Activated CD8-positive, alpha-beta T cell treated with anti-CD3 and anti-CD28 coated beads for 36 hours (primary cell): ENCODE data around the gene KRTDAP. TPM values are rescaled to one million over a fixed set of nuclear protein-coding genes. Genes with fewer than 3 reads are reported as not detected.

Source experiments
- ATAC-seq: fragments of 200-7000 bp; cut with Tn5 transposase; one replicate; pipeline ENCODE4 v1.10.0; 2021; ENCODE audit warnings: mild to moderate bottlenecking, moderate library complexity
- CTCF ChIA-PET: fragments of 350-600 bp; sonication (Branson Sonifier 250); formaldehyde crosslinking; loops from one replicate; lab custom pipeline; 2021; ENCODE audit warnings: antibody characterized with exemption; lab: Charles Lee
- POLR2A ChIA-PET: fragments of 350-600 bp; sonication (Branson Sonifier 250); formaldehyde crosslinking; loops from one replicate; lab custom pipeline; 2021; ENCODE audit warnings: antibody characterized with exemption; lab: Charles Lee
- DNase-seq: peaks from one replicate; pipeline ENCODE4 v3.0.0-alpha.2; 2020
- H3K27ac Mint-ChIP-seq: one replicate; pipeline ENCODE4 v1.8.0; 2021; ENCODE audit warnings: mild to moderate bottlenecking, mixed read lengths
- H3K27me3 Mint-ChIP-seq: one replicate; pipeline ENCODE4 v1.8.0; 2021; ENCODE audit warnings: mixed read lengths
- H3K36me3 Mint-ChIP-seq: one replicate; pipeline ENCODE4 v1.8.0; 2021; ENCODE audit warnings: low read depth, mixed read lengths
- H3K4me1 Mint-ChIP-seq: one replicate; pipeline ENCODE4 v1.8.0; 2021; ENCODE audit warnings: low read depth, mixed read lengths
- H3K4me3 Mint-ChIP-seq: one replicate; pipeline ENCODE4 v1.8.0; 2021; ENCODE audit warnings: mild to moderate bottlenecking, moderate library complexity, mixed read lengths
- H3K9me3 Mint-ChIP-seq: one replicate; pipeline ENCODE4 v1.8.0; 2021; ENCODE audit warnings: mixed read lengths
- intact Hi-C: fragments of 100-400 bp; cut with micrococcal nuclease; formaldehyde crosslinking; loops from one replicate; pipeline ENCODE4 v1.10.0; 2022
- total RNA-seq, 2 experiments: library from RNA; stranded (reverse); gene quantifications; one replicate each; pipeline ENCODE4 v1.2.3, GENCODE V29; 2021
- TF ChIP-seq, protein P1 (sequence below): fragments of 200-600 bp; IDR thresholded peaks from one replicate; pipeline ENCODE4 v1.8.0; 2022; ENCODE audit warnings: antibody characterized with exemption, mild to moderate bottlenecking

Gene KRTDAP
- total RNA-seq, 2 experiments from 2014 or later = not detected

- TF ChIP-seq, protein P1, sequence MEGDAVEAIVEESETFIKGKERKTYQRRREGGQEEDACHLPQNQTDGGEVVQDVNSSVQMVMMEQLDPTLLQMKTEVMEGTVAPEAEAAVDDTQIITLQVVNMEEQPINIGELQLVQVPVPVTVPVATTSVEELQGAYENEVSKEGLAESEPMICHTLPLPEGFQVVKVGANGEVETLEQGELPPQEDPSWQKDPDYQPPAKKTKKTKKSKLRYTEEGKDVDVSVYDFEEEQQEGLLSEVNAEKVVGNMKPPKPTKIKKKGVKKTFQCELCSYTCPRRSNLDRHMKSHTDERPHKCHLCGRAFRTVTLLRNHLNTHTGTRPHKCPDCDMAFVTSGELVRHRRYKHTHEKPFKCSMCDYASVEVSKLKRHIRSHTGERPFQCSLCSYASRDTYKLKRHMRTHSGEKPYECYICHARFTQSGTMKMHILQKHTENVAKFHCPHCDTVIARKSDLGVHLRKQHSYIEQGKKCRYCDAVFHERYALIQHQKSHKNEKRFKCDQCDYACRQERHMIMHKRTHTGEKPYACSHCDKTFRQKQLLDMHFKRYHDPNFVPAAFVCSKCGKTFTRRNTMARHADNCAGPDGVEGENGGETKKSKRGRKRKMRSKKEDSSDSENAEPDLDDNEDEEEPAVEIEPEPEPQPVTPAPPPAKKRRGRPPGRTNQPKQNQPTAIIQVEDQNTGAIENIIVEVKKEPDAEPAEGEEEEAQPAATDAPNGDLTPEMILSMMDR = no peak
- Mint-ChIP-seq H3K36me3 (no peaks in the 10 kb centered on the region), H3K27ac (no peak overlapping the region), H3K27me3 (peaks cover 25% of the 10 kb centered on the region), H3K4me3 (no peak overlapping the region), H3K4me1 (peaks cover 12% of the 10 kb centered on the region), H3K9me3 (no peaks in the 10 kb centered on the region)
- POLR2A ChIA-PET = no interaction called here
- CTCF ChIA-PET = interaction anchor here (0.7 to 2.4 kb wide), 5 partner anchors 19 to 78 kb away, joined by 3 to 7 read pairs (median 3); no protein-coding TSS in a partner anchor
- intact Hi-C loops = no loop called here
- DNase-seq (no peak), ATAC-seq (no peak)
Observed at GRCh38 chr19:35514282-35514809, 24.1 kb upstream of the KRTDAP start.

DNA sequence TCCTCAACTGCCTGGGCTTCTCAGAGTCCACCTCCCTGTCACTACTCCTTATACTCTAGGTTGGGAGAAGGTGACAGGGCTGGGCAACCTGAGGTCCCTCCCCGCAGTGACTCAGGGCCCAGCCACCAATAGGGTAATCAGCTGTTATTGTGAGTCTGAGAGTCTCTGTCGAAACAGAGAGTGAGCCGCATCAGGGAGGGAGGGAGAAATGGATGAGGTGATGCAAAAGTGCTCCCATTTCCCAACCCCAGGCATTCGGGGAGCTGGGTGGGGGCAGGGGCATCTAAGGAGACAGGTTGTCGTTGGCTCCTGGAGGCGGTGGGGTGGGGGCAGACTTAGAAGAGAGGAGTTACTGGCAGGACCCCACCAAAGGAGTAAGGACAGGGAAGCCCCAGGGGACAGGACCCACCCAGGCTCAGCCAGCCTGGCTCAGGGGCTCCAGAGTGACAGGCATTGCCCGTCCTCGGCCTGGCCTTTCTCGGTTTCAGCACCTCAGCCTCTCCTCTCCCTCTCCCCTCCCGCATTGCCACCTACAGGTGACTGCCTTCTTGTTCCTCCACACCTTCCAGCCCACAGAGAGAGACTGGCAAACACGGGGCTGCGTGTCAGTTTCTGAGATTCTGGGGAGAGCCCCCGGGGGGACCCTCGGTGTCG is 23.5 kb upstream of the KRTDAP start, which contains the start of gene DMKN:
TSS of gene DMKN (minus strand) at position 22 of the 654 bp plus-strand sequence. CDS start 174 bp downstream, outside the sequence.
- H3K27ac Mint-ChIP-seq = no peak within 1 kb of the TSS
- no peak for DNase-seq
- no peak within 1 kb of the TSS for H3K4me3 Mint-ChIP-seq
- ChIA-PET CTCF (interaction anchor here (0.7 to 2.4 kb wide), 5 partner anchors 19 to 79 kb away, joined by 3 to 7 read pairs (median 3); no protein-coding TSS in a partner anchor), POLR2A (no interaction called here)
- H3K36me3 Mint-ChIP-seq = no peaks in the 10 kb centered on the region
- intact Hi-C loops = no loop called here
- H3K4me1 Mint-ChIP-seq = peaks cover 14% of the 10 kb centered on the region
- ATAC-seq = no peak
- no peaks in the 10 kb centered on the region for H3K9me3 Mint-ChIP-seq
- peaks cover 27% of the 10 kb centered on the region for H3K27me3 Mint-ChIP-seq
- TF ChIP-seq, protein P1 = no peak

- H3K36me3 Mint-ChIP-seq = no peaks in the 10 kb centered on the region
- DNase-seq (no peak), ATAC-seq (no peak)
- intact Hi-C loops = no loop called here
- no peak overlapping the region for H3K4me3 Mint-ChIP-seq
- peaks cover 14% of the 10 kb centered on the region for H3K4me1 Mint-ChIP-seq
- ChIA-PET CTCF (no interaction called here), POLR2A (no interaction called here)
- TF ChIP-seq, protein P1 = no peak
- H3K27ac Mint-ChIP-seq = no peak overlapping the region
- H3K27me3 Mint-ChIP-seq = peaks cover 27% of the 10 kb centered on the region
- H3K9me3 Mint-ChIP-seq = no peaks in the 10 kb centered on the region
Observed at GRCh38 chr19:35512831-35513627, 22.8 kb upstream of the KRTDAP start.

GRCh38 chr19:35511337-35511736 is 21.1 kb upstream of the KRTDAP start:
- no peaks in the 10 kb centered on the region for H3K36me3 Mint-ChIP-seq
- peaks cover 14% of the 10 kb centered on the region for H3K4me1 Mint-ChIP-seq
- intact Hi-C loops = loop anchor here (2.0 kb wide), 1 partner anchor 81 kb away; no protein-coding TSS in a partner anchor
- CTCF ChIA-PET = interaction anchor here (0.8 to 3.8 kb wide), 19 partner anchors 9 to 162 kb away, joined by 3 to 45 read pairs (median 7); no protein-coding TSS in a partner anchor
- DNase-seq (no peak), ATAC-seq (no peak)
- POLR2A ChIA-PET = no interaction called here
- H3K27ac Mint-ChIP-seq = no peak overlapping the region
- H3K9me3 Mint-ChIP-seq = no peaks in the 10 kb centered on the region
- no peak overlapping the region for H3K4me3 Mint-ChIP-seq
- TF ChIP-seq, protein P1 = no peak
- peaks cover 30% of the 10 kb centered on the region for H3K27me3 Mint-ChIP-seq
